Measurements from ENCODE around the gene PDXP.
A peak's percentile ranks its signal among the peaks of the same experiment; 100 is the strongest.

PDXP gene

DNA sequence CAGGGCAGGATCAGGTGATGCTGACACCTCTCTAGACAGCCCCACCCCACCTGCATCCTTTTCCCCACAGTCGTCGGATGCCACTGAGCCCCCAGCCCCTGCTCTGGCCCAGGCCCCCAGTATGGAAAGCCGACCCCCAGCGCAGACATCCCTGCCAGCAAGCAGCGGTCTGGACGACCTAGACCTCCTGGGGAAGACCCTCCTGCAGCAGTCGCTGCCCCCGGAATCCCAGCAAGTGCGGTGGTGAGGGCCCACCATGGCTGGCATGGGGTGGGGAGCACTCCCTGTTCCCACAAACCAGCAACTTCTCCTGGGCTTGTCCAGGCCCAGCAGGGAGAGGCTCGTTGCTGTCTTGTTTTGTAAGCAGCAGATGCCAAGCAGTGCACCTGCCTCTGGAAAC is 28.6 kb upstream of the PDXP start:
- Histone ChIP-seq H3K27me3 (ENCODE audit: low read depth, low read length) (no peaks in the 10 kb centered on the region), H3K36me3 (ENCODE audit: control insufficient read depth in 1 of 2, insufficient read depth in 2 of 2, low read length in 2 of 2) (peaks cover 5 to 36% of the 10 kb centered on the region in 2 donors), H3K4me1 (ENCODE audit: control insufficient read depth in 1 of 2, insufficient read depth in 2 of 2, low read length in 2 of 2) (peaks cover 30 to 52% of the 10 kb centered on the region in 2 donors), H3K4me3 (ENCODE audit: low read depth in 1 of 2, low read length in 2 of 2) (no peak overlapping the region), H3K9me3 (ENCODE audit: control insufficient read depth in 1 of 2, low read length in 2 of 2) (no peaks in the 10 kb centered on the region), H3K27ac (ENCODE audit: low read length) (no peak overlapping the region)

DNA sequence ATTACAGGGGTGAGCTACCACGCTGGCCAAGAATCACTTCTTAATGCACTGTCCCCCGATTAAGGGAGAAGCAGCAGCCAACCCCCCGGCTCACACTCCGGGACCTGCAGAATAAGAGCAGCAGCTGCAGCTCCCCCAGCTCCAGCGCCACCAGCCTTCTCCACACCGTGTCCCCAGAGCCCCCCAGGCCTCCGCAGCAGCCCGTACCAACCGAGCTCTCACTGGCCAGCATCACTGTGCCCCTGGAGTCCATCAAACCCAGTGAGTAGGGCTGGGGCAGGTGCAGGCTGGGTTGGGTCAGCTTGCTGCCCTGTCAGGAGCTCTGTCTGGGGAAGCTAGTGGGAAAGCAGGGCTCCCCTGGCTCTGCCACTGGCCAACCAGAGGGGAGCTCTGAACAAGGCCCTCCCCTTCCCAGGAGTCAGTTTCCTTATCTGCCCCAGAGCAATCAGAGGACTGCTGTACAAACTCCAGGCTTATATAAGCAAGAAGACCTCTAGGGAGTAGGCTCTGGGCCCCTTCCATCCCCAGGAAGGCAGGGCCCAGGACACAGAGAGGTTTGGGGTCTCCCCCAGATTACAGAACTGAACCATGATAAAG is 27.6 kb upstream of the PDXP start:
- H3K36me3 ChIP-seq (ENCODE audit: control insufficient read depth in 1 of 2, insufficient read depth in 2 of 2, low read length in 2 of 2) = peaks cover 5 to 36% of the 10 kb centered on the region in 2 donors
- no peaks in the 10 kb centered on the region for H3K27me3 ChIP-seq (ENCODE audit: low read depth, low read length)
- H3K27ac ChIP-seq (ENCODE audit: low read length) = no peak overlapping the region
- peaks cover 35 to 55% of the 10 kb centered on the region in 2 donors for H3K4me1 ChIP-seq (ENCODE audit: control insufficient read depth in 1 of 2, insufficient read depth in 2 of 2, low read length in 2 of 2)
- no peak overlapping the region for H3K4me3 ChIP-seq (ENCODE audit: low read depth in 1 of 2, low read length in 2 of 2)
- no peaks in the 10 kb centered on the region for H3K9me3 ChIP-seq (ENCODE audit: control insufficient read depth in 1 of 2, low read length in 2 of 2)

DNA sequence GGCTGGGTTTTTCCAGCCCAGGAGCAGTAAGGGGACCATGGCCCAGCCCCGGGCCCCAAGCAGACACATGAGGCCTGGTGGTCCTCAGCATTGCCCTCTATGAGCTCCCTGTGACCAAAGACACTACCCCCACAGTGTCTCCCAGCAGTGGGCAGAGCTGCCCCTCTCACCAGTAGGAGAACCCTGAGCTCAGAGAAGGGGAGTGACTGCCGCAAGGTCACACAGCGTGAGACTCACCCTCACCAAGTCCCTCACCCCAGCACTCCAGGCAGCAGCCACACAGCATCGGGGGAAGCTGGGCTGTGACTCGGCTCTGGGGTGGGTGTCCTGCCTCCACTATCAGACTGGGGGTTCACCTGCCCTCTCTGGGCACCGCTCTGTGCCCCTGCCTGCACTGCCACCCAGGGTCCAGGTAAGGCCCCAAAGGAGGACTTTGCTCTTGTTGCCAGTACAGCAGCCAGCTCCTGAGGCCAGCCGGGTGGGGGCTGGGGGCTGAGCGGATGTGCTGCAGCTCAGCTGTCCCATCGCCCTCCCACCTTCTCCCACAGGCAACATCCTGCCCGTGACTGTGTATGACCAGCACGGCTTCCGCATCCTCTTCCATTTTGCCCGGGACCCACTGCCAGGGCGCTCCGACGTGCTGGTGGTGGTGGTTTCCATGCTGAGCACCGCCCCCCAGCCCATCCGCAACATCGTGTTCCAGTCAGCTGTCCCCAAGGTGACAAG is 26.9 kb upstream of the PDXP start:
- Histone ChIP-seq H3K36me3 (ENCODE audit: control insufficient read depth in 1 of 2, insufficient read depth in 2 of 2, low read length in 2 of 2) (peaks cover 5 to 36% of the 10 kb centered on the region in 2 donors), H3K27ac (ENCODE audit: low read length) (no peak overlapping the region), H3K4me1 (ENCODE audit: control insufficient read depth in 1 of 2, insufficient read depth in 2 of 2, low read length in 2 of 2) (peaks cover 29 to 48% of the 10 kb centered on the region in 2 donors), H3K4me3 (ENCODE audit: low read depth in 1 of 2, low read length in 2 of 2) (no peak overlapping the region), H3K27me3 (ENCODE audit: low read depth, low read length) (no peaks in the 10 kb centered on the region), H3K9me3 (ENCODE audit: control insufficient read depth in 1 of 2, low read length in 2 of 2) (no peaks in the 10 kb centered on the region)

DNA sequence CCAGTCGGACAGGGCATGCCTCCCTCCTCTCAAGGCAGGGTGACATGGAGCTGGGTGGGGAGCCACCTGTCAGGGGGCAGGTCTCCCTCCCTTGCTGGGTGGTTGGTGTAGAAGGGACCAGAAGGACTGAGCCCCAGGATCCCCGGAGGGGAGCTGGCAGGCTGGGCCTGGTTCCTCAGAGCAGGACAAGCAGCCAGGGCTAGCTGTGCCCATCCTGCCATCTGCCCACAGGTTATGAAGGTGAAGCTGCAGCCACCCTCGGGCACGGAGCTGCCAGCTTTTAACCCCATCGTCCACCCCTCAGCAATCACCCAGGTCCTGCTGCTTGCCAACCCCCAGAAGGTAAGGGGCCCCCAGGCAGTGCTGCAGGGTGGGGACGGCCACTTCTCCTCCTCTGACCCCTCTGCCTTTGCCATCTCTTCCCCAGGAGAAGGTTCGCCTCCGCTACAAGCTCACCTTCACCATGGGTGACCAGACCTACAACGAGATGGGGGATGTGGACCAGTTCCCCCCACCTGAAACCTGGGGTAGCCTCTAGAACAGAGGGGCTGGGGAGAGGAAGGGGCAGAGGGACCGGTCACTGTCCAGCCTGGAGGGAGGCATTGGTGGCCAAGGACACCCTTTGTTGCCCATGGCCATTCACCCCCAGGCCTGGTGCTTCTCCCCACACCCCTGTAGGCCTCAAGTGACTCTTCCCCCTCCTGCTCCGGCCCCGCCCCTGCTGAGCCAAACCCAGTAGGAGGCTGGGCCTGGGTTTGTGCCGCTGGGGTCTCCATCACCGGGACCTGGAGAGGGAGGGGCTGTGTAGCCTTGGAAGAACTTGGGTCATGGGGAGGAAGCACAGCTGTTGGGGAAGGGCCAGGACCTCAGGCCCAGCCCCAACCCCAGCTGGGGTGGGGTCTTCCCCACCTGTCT is 26.1 kb upstream of the PDXP start:
- peaks cover 33 to 40% of the 10 kb centered on the region in 2 donors for H3K4me1 ChIP-seq (ENCODE audit: control insufficient read depth in 1 of 2, insufficient read depth in 2 of 2, low read length in 2 of 2)
- H3K27me3 ChIP-seq (ENCODE audit: low read depth, low read length) = no peaks in the 10 kb centered on the region
- peaks cover 5 to 36% of the 10 kb centered on the region in 2 donors for H3K36me3 ChIP-seq (ENCODE audit: control insufficient read depth in 1 of 2, insufficient read depth in 2 of 2, low read length in 2 of 2)
- H3K9me3 ChIP-seq (ENCODE audit: control insufficient read depth in 1 of 2, low read length in 2 of 2) = no peaks in the 10 kb centered on the region
- H3K27ac ChIP-seq (ENCODE audit: low read length) = peak overlapping the region; percentile 76
- H3K4me3 ChIP-seq (ENCODE audit: low read depth in 1 of 2, low read length in 2 of 2) = no peak overlapping the region

DNA sequence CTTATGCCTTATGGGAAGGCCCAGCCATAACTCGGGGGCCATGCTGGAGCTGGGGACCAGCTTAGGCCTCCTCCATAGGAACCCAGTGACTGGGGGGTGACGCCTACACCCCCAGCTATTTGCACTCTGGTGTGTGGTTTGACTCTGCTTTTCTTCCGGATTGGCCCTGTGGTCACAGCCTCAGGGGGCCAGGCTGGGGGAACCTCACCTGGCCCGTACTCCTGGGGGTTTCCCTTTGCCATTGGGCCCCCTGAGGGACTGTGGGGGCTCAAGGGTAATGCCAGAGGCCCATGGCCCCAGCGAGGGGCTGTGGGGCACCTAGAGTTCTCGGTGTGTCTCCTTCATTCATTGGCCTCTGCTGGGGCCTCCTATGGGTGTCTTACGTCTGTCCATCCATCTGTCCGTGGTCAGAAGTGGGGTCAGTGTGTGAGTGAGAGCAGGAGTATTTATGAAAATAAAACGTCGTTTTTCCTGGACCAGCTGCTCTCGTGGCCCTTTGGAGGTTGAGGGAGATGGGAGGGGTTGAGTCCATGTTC is 25.4 kb upstream of the PDXP start:
- H3K4me1 ChIP-seq (ENCODE audit: control insufficient read depth in 1 of 2, insufficient read depth in 2 of 2, low read length in 2 of 2) = peaks cover 33% of the 10 kb centered on the region in 2 donors
- peaks cover 5 to 36% of the 10 kb centered on the region in 2 donors for H3K36me3 ChIP-seq (ENCODE audit: control insufficient read depth in 1 of 2, insufficient read depth in 2 of 2, low read length in 2 of 2)
- no peaks in the 10 kb centered on the region for H3K9me3 ChIP-seq (ENCODE audit: control insufficient read depth in 1 of 2, low read length in 2 of 2)
- peak overlapping the region in 1 of 2 donors; percentile 41 for H3K4me3 ChIP-seq (ENCODE audit: low read depth in 1 of 2, low read length in 2 of 2)
- H3K27ac ChIP-seq (ENCODE audit: low read length) = peak overlapping the region; percentile 76
- H3K27me3 ChIP-seq (ENCODE audit: low read depth, low read length) = no peaks in the 10 kb centered on the region

DNA sequence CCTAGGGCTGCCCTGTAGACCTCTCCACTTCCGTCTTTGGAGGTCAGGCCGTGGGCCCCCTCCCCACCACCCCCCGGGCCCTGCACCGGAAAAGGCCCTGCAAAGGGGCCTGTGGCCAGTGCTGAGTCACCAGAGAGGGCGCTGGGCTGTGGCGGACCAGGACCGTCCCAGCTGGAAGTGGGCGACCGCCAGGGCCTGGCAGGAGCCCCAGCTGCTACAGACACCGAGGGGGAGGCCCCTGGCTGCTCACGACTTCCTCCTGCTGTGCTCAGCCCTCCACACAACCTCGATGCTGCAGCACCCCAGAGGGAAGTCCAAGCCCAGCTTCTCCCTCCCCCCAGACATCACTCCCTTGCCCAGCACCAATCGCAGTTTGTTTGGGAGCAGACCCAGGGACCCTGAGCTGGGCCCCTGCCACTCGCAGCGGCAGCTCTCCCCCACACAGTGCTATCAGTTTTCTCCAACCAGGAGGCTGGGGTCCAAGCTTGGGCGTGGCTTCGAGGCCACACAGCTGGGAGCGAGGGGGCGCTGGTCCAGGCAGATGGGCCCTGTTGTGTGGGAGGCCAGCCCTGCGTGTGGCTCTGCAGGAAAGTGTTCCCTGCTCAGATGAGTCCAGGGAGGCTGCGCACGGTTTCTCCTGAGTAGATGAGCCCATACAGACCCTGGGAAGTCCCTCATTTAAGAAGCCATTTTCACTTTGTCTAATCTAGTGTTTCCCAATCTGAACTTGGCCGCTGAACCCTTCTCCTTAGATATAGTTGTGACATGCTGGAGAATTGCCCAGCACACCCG is 24.7 kb upstream of the PDXP start:
- H3K4me1 ChIP-seq (ENCODE audit: control insufficient read depth in 1 of 2, insufficient read depth in 2 of 2, low read length in 2 of 2) = peaks cover 33 to 40% of the 10 kb centered on the region in 2 donors
- peaks cover 0 to 36% of the 10 kb centered on the region in 2 donors for H3K36me3 ChIP-seq (ENCODE audit: control insufficient read depth in 1 of 2, insufficient read depth in 2 of 2, low read length in 2 of 2)
- peak overlapping the region; percentile 76 for H3K27ac ChIP-seq (ENCODE audit: low read length)
- peak overlapping the region in 1 of 2 donors; percentile 41 for H3K4me3 ChIP-seq (ENCODE audit: low read depth in 1 of 2, low read length in 2 of 2)
- no peaks in the 10 kb centered on the region for H3K9me3 ChIP-seq (ENCODE audit: control insufficient read depth in 1 of 2, low read length in 2 of 2)
- no peaks in the 10 kb centered on the region for H3K27me3 ChIP-seq (ENCODE audit: low read depth, low read length)

DNA sequence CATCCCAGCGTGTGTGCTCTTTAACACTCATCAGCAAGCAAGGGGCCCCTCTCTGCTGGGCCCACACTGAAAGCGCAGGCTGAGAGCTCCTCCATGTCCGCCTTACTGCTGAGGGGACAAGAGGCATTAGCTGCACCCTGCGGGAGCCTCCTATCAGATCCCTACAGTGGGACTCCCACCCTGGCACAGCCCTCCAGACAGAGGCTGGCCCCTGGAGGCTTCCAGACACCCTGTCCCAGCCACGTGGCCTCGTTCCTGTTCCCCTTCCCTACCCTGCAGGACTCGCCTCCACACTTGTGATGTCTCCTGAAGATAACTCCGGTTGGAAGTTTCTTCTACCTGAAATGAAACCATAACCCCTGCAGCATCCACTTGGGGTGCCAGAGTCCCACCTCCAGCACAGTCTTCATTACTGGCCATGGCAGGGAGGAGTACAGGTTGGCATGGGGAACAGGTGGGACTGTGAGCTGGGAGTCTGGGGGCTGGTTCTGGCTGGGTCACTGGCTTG is 24.1 kb upstream of the PDXP start:
- Histone ChIP-seq H3K27ac (ENCODE audit: low read length) (peak overlapping the region; percentile 61), H3K4me3 (ENCODE audit: low read depth in 1 of 2, low read length in 2 of 2) (peak overlapping the region; percentile 31 to 41), H3K9me3 (ENCODE audit: control insufficient read depth in 1 of 2, low read length in 2 of 2) (no peaks in the 10 kb centered on the region), H3K36me3 (ENCODE audit: control insufficient read depth in 1 of 2, insufficient read depth in 2 of 2, low read length in 2 of 2) (peaks cover 0 to 31% of the 10 kb centered on the region in 2 donors), H3K4me1 (ENCODE audit: control insufficient read depth in 1 of 2, insufficient read depth in 2 of 2, low read length in 2 of 2) (peaks cover 33 to 46% of the 10 kb centered on the region in 2 donors), H3K27me3 (ENCODE audit: low read depth, low read length) (no peaks in the 10 kb centered on the region)

DNA sequence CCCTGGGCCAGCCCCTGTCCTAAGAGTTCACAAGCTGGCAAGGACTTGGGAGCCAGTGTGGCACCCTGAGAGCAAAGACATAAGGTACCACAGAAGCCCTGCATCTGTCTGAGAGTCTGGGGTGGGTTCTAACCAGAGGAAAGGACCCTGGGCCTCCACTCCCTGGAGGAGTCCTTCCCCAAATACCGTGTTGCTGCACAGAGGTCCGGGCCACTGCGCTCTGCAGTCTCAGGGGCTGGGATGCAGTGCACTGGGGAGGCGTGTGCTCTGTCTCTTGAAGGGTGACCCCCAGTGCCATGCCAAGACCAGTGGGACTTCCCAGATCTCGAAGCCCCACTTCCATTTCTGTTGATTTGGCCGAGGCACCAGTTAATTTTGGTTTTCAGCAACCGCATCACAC is 23.4 kb upstream of the PDXP start:
- Histone ChIP-seq H3K36me3 (ENCODE audit: control insufficient read depth in 1 of 2, insufficient read depth in 2 of 2, low read length in 2 of 2) (peaks cover 0 to 25% of the 10 kb centered on the region in 2 donors), H3K9me3 (ENCODE audit: control insufficient read depth in 1 of 2, low read length in 2 of 2) (no peaks in the 10 kb centered on the region), H3K4me3 (ENCODE audit: low read depth in 1 of 2, low read length in 2 of 2) (no peak overlapping the region), H3K27me3 (ENCODE audit: low read depth, low read length) (no peaks in the 10 kb centered on the region), H3K4me1 (ENCODE audit: control insufficient read depth in 1 of 2, insufficient read depth in 2 of 2, low read length in 2 of 2) (peaks cover 33 to 53% of the 10 kb centered on the region in 2 donors), H3K27ac (ENCODE audit: low read length) (peak overlapping the region; percentile 61)

DNA sequence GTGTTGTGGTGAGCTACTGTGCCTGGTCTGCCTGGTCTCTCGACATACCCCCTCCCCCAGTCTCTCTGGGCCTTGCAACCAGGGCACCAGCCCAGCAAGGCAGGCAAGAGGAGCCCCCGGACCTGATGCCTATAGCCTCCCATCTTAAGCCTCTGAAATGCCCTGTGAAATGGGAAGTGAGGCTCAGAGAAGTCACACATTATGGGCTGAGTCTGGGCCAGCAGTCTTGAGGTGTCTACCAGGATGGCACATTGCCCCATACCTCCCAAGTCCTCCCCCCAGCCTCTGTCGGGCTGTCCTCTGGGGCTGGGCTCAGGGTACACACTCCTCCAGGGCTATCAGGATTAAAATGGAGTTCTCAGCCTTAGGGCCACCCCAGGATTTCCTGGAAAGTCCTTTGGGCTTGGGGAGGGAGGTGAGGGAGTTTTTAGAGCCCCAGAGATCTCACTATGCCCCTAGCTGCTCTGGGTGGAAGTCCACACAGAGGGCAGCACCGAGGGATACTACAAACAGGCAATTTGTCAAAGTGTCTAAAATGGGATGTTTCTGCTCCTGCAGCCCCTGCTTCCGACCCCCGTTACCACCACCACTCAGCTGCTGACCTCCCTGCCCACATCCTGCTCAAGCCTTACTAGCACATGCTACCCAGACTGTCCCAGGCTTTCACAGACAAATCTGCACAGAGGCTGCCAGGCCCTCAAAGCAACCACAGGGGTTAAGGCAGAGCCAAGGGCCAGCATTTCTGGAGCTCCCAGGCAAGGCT is 22.2 kb upstream of the PDXP start:
- Histone ChIP-seq H3K36me3 (ENCODE audit: control insufficient read depth in 1 of 2, insufficient read depth in 2 of 2, low read length in 2 of 2) (peaks cover 0 to 13% of the 10 kb centered on the region in 2 donors), H3K9me3 (ENCODE audit: control insufficient read depth in 1 of 2, low read length in 2 of 2) (no peaks in the 10 kb centered on the region), H3K4me1 (ENCODE audit: control insufficient read depth in 1 of 2, insufficient read depth in 2 of 2, low read length in 2 of 2) (peaks cover 33 to 54% of the 10 kb centered on the region in 2 donors), H3K27ac (ENCODE audit: low read length) (peak overlapping the region; percentile 69), H3K4me3 (ENCODE audit: low read depth in 1 of 2, low read length in 2 of 2) (no peak overlapping the region), H3K27me3 (ENCODE audit: low read depth, low read length) (no peaks in the 10 kb centered on the region)

DNA sequence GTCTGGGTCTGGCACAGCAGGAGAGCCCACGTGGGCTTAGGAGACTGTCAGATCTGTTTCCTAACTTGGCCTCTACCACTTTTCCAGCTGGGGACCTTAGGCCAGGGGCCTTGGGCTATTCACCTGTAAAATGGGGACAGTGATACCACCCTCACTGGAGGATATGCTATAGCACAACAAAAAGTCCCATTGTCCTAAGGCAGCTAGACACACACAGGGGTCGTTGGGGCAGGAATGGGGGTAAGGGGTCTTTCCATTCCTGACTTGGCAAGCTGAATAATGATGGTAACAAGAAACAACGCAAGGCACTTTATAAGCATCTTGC is 21.6 kb upstream of the PDXP start:
- H3K36me3 ChIP-seq (ENCODE audit: control insufficient read depth in 1 of 2, insufficient read depth in 2 of 2, low read length in 2 of 2) = peaks cover 0 to 10% of the 10 kb centered on the region in 2 donors
- H3K4me1 ChIP-seq (ENCODE audit: control insufficient read depth in 1 of 2, insufficient read depth in 2 of 2, low read length in 2 of 2) = peaks cover 33 to 54% of the 10 kb centered on the region in 2 donors
- no peaks in the 10 kb centered on the region for H3K27me3 ChIP-seq (ENCODE audit: low read depth, low read length)
- H3K4me3 ChIP-seq (ENCODE audit: low read depth in 1 of 2, low read length in 2 of 2) = no peak overlapping the region
- H3K9me3 ChIP-seq (ENCODE audit: control insufficient read depth in 1 of 2, low read length in 2 of 2) = no peaks in the 10 kb centered on the region
- peak overlapping the region; percentile 69 for H3K27ac ChIP-seq (ENCODE audit: low read length)
